Measurements from ENCODE around the gene CEMIP. TPM values are rescaled to one million over a fixed set of nuclear protein-coding genes. Genes with fewer than 3 reads are reported as not detected.

CEMIP gene
- total and polyA plus RNA-seq, 2 of the 8 experiments (the other 6 are each of a cell fraction or from before 2014, with no cell fraction given) = 0.11 to 0.60 TPM

DNA sequence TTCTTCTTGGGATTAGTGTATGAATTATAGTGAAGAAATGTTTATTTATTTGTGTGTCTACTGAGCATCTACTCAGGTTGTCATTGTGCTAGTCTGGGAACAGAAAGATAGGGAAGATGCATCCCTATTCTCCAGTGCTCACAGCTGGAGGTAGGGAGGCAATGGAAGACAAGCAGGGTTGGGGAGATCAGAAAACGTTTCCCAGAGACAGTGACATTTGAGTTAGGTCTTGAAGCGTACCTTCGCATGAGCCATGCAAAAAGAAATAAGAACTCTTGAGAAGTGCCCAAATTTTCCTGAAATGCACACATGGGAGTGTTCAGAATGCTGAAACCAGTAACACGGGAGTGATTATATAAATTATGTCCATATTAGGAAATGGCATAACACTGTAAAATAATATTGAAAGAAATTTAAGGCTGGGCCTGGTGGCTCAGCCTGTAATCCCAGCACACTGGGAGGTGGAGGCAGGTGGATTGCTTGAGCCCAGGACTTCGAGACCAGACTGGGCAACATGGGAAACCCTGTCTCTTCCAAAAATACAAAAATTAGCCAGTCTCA lies 5.3 kb upstream of the CEMIP start:
- H2BK15ac ChIP-seq (ENCODE audit: low read length) = no peak overlapping the region
- no peaks in the 10 kb centered on the region for H3K9me3 ChIP-seq (ENCODE audit: insufficient read depth in 2 of 2, low read depth in 1 of 2, low read length in 1 of 2)
- peaks cover 0 to 17% (median 15%) of the 10 kb centered on the region in 4 experiments; a peak in 6 of 7 replicates for H3K27me3 ChIP-seq (replicated peaks in 1 of 4; ENCODE audit: control insufficient read depth in 3 of 4, extremely low read depth in 1 of 4, insufficient read depth in 3 of 4, low read length in 3 of 4)
- CTCF ChIA-PET (ENCODE audit: partially characterized antibody) = interaction anchor here (0.6 to 8.3 kb wide), 9 partner anchors 12 to 318 kb away, joined by 3 to 133 read pairs (median 5); no protein-coding TSS in a partner anchor
- H4K5ac ChIP-seq (ENCODE audit: insufficient read length, low read depth, low read length) = no peak overlapping the region
- no peak overlapping the region for H3K4me2 ChIP-seq (ENCODE audit: insufficient read depth in 1 of 2, low read depth in 2 of 2, low read length in 2 of 2)
- no peak for DNase-seq (ENCODE audit: low read depth in 1 of 2, low spot score in 2 of 2)
- no peak overlapping the region for H3K56ac ChIP-seq (replicated peaks; ENCODE audit: insufficient read length, low read depth, low read length)
- no peak overlapping the region for H2AK5ac ChIP-seq (ENCODE audit: low read depth, low read length)
- no peaks in the 10 kb centered on the region for H3K79me1 ChIP-seq (ENCODE audit: low read depth, low read length)
- H3K23me2 ChIP-seq (ENCODE audit: low read depth, low read length) = no peaks in the 10 kb centered on the region
- TF ChIP-seq CBX8 (IDR thresholded peaks at IDR 0.05; ENCODE audit: borderline replicate concordance, low read depth, low read length) (no peak), SIN3A (conservative IDR thresholded peaks at IDR 0.05 in 1 of 2, IDR thresholded peaks at IDR 0.05 in 1 of 2; ENCODE audit: low read depth in 1 of 2, low read length in 2 of 2) (no peak), BRCA1 (IDR thresholded peaks at IDR 0.05; ENCODE audit: low read depth, low read length) (no peak), EP300 (IDR thresholded peaks at IDR 0.05; ENCODE audit: borderline replicate concordance in 1 of 2, low read depth in 2 of 2, low read length in 2 of 2) (no peak), SIRT6 (IDR thresholded peaks at IDR 0.05; ENCODE audit: low read length) (no peak), RNF2 (IDR thresholded peaks at IDR 0.05; ENCODE audit: borderline replicate concordance, low read depth, low read length, missing control alignments, poor library complexity, severe bottlenecking) (no peak), TAF1 (IDR thresholded peaks at IDR 0.05; ENCODE audit: low read depth, low read length) (no peak), ZNF274 (IDR thresholded peaks at IDR 0.05; ENCODE audit: borderline replicate concordance, extremely low read depth, low read length) (no peak), MAFK (IDR thresholded peaks at IDR 0.05; ENCODE audit: low read depth, low read length) (no peak)
- TF ChIP-seq, protein P1, sequence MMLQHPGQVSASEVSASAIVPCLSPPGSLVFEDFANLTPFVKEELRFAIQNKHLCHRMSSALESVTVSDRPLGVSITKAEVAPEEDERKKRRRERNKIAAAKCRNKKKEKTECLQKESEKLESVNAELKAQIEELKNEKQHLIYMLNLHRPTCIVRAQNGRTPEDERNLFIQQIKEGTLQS (IDR thresholded peaks at IDR 0.05; ENCODE audit: insufficient read depth, low read depth, low read length) = no peak
- no peaks in the 10 kb centered on the region for H3K36me3 ChIP-seq (ENCODE audit: control insufficient read depth in 2 of 4, insufficient read depth in 4 of 4, low read length in 3 of 4)
- WGBS, 2 experiments (ENCODE audit: extremely low coverage in 1 of 2, insufficient coverage in 1 of 2, insufficient read length in 1 of 2, insufficient replicate concordance in 2 of 2, low coverage in 1 of 2, low lambda C conversion rate in 2 of 2, missing lambda C conversion rate in 1 of 2) = 82% methylated on average over 5 of the region's 5 CpGs; no CpG with 5 or more reads in 1 of the 2 experiments
- H4K8ac ChIP-seq (ENCODE audit: extremely low read depth, insufficient read depth, low read length) = no peak overlapping the region
- no peak overlapping the region for H3K9ac ChIP-seq (replicated peaks in 1 of 4; ENCODE audit: extremely low read depth in 1 of 4, low read depth in 3 of 4, low read length in 3 of 4)
- no peaks in the 10 kb centered on the region for H3K4me1 ChIP-seq (replicated peaks in 1 of 4; ENCODE audit: control insufficient read depth in 3 of 4, insufficient read depth in 4 of 4, low read length in 3 of 4)
- no peak overlapping the region for H3K4me3 ChIP-seq (ENCODE audit: extremely low read depth in 1 of 4, insufficient read depth in 2 of 4, low read depth in 3 of 4, low read length in 4 of 4)
- H3K27ac ChIP-seq (ENCODE audit: low read depth, low read length) = no peak overlapping the region
- H2BK12ac ChIP-seq (ENCODE audit: low read depth, low read length) = no peak overlapping the region
- no peak overlapping the region for H3K23ac ChIP-seq (ENCODE audit: insufficient read length)
- H4K91ac ChIP-seq (replicated peaks; ENCODE audit: insufficient read length, low read length) = no peak overlapping the region
- no peak overlapping the region for H2BK5ac ChIP-seq (ENCODE audit: low read depth, low read length)
- H2BK120ac ChIP-seq (replicated peaks; ENCODE audit: low read depth, low read length) = no peak overlapping the region
- H2BK20ac ChIP-seq (ENCODE audit: low read length) = no peak overlapping the region
- no peaks in the 10 kb centered on the region for H3K79me2 ChIP-seq (ENCODE audit: control insufficient read depth in 1 of 2, insufficient read depth in 2 of 2, low read length in 2 of 2)
- H3K14ac ChIP-seq (ENCODE audit: insufficient read length) = no peak overlapping the region
- no peaks in the 10 kb centered on the region for H4K20me1 ChIP-seq (replicated peaks in 1 of 2; ENCODE audit: control insufficient read depth in 1 of 2, insufficient read depth in 2 of 2, low read length in 2 of 2)
- no peak for FAIRE-seq
- no peak overlapping the region for H3K4ac ChIP-seq (replicated peaks; ENCODE audit: insufficient read length, low read depth, low read length)
- H3K18ac ChIP-seq (ENCODE audit: extremely low read depth, low read length) = no peak overlapping the region
- no peak overlapping the region for H2AFZ ChIP-seq (ENCODE audit: low read length)
- POLR2A ChIA-PET (ENCODE audit: partially characterized antibody) = no interaction called here
